GM12878 (cell line): ENCODE data around the gene FAM111B. TPM values are rescaled to one million over a fixed set of nuclear protein-coding genes. Genes with fewer than 3 reads are reported as not detected.

Source experiments
- BMI1 ChIP-seq: fragments of 450-650 bp; IDR thresholded peaks from 2 replicates; pipeline ENCODE4 v1.6.1; 2016; ENCODE audit warnings: mild to moderate bottlenecking, moderate library complexity, borderline replicate concordance
- CHD2 ChIP-seq: IDR thresholded peaks from 2 replicates; pipeline ENCODE4 v1.6.1; 2011; ENCODE audit warnings: low read depth, low read length, improper control_type of control experiment, borderline replicate concordance
- CTCF ChIP-seq, 3 experiments: IDR thresholded peaks in 2 of 3; conservative IDR thresholded peaks in 1 of 3; 2 replicates each; pipeline ENCODE4 v1.5.1; 2011; ENCODE audit warnings: low read depth in 3 of 3, low read length in 3 of 3, mild to moderate bottlenecking in 3 of 3, control low read depth in 2 of 3, moderate library complexity in 2 of 3, inconsistent platforms in 1 of 3, mixed read lengths in 1 of 3; ENCODE audit not compliant: control insufficient read depth in 2 of 3, insufficient read depth in 1 of 3; ENCODE audit errors: extremely low read depth in 1 of 3
- ELK1 ChIP-seq: IDR thresholded peaks from 2 replicates; pipeline ENCODE4 v1.6.1; 2012; ENCODE audit warnings: low read depth, low read length, improper control_type of control experiment
- EP300 ChIP-seq, 2 experiments: fragments of 150-350 bp in 1 of 2; IDR thresholded peaks; 2 replicates each; pipeline ENCODE4 v1.6.1; 2011 to 2012; ENCODE audit warnings: low read depth in 2 of 2, low read length in 2 of 2, borderline replicate concordance in 1 of 2, improper control_type of control experiment in 1 of 2, inconsistent platforms in 1 of 2; ENCODE audit not compliant: control insufficient read depth in 1 of 2
- FOXK2 ChIP-seq: fragments of 450-650 bp; IDR thresholded peaks from 2 replicates; pipeline ENCODE4 v1.6.1; 2017; ENCODE audit warnings: mild to moderate bottlenecking, moderate library complexity
- HSF1 ChIP-seq: fragments of 150-350 bp; IDR thresholded peaks from 2 replicates; pipeline ENCODE4 v1.6.1; 2014; ENCODE audit warnings: mild to moderate bottlenecking, low read depth, low read length
- LARP7 ChIP-seq: fragments of 450-650 bp; IDR thresholded peaks from 2 replicates; pipeline ENCODE4 v1.6.1; 2017; ENCODE audit warnings: mild to moderate bottlenecking
- MTA2 ChIP-seq: fragments of 450-650 bp; IDR thresholded peaks from 2 replicates; pipeline ENCODE4 v1.6.1; 2016; ENCODE audit warnings: low read depth, mild to moderate bottlenecking, moderate library complexity
- NFYB ChIP-seq: IDR thresholded peaks from 2 replicates; pipeline ENCODE4 v1.6.1; 2011; ENCODE audit warnings: low read depth, mild to moderate bottlenecking, low read length, improper control_type of control experiment, moderate library complexity; ENCODE audit not compliant: insufficient read depth
- PBX3 ChIP-seq: IDR thresholded peaks from 2 replicates; pipeline ENCODE4 v1.6.1; 2011; ENCODE audit warnings: mild to moderate bottlenecking, low read depth, low read length, moderate library complexity; ENCODE audit not compliant: insufficient replicate concordance
- POLR2AphosphoS2 ChIP-seq: IDR thresholded peaks from 2 replicates; pipeline ENCODE4 v1.6.1; 2011; ENCODE audit warnings: low read depth, mild to moderate bottlenecking, low read length, improper control_type of control experiment, moderate library complexity
- POLR2AphosphoS5 ChIP-seq: IDR thresholded peaks from 2 replicates; pipeline ENCODE4 v1.6.1; 2011; ENCODE audit warnings: mild to moderate bottlenecking, low read length, inconsistent platforms
- POU2F2 ChIP-seq: IDR thresholded peaks from 3 replicates; pipeline ENCODE4 v1.6.1; 2011; ENCODE audit warnings: low read depth, mild to moderate bottlenecking, low read length, borderline replicate concordance
- RAD51 ChIP-seq: fragments of 450-650 bp; IDR thresholded peaks from 2 replicates; pipeline ENCODE4 v1.6.1; 2016; ENCODE audit warnings: moderate library complexity, mild to moderate bottlenecking, inconsistent platforms
- SRF ChIP-seq, 2 experiments: IDR thresholded peaks; 2 replicates each; pipeline ENCODE4 v1.6.1; 2011; ENCODE audit warnings: low read depth in 2 of 2, low read length in 2 of 2, mild to moderate bottlenecking in 1 of 2, moderate library complexity in 1 of 2
- STAT1 ChIP-seq: fragments of 450-650 bp; conservative IDR thresholded peaks from 2 replicates; pipeline ENCODE4 v1.6.1; 2014; ENCODE audit warnings: antibody characterized with exemption, mild to moderate bottlenecking
- WRNIP1 ChIP-seq: IDR thresholded peaks from 2 replicates; pipeline ENCODE4 v1.6.1; 2011; ENCODE audit warnings: low read depth, low read length, improper control_type of control experiment, borderline replicate concordance
- YY1 ChIP-seq: IDR thresholded peaks from 2 replicates; pipeline ENCODE4 v1.6.1; 2011; ENCODE audit warnings: low read depth, mild to moderate bottlenecking, low read length
- ZBTB11 ChIP-seq: fragments of 450-650 bp; formaldehyde crosslinking; IDR thresholded peaks from 2 replicates; pipeline ENCODE4 v1.5.0; 2022; ENCODE audit warnings: mild to moderate bottlenecking, missing genetic modification characterization
- polyA plus RNA-seq, 11 experiments: library from polyadenylated mRNA; depleted of rRNA in 4 of 11; unstranded in 6 of 11; stranded (reverse) in 5 of 11; fragments of >200 nt; fragmentation: Nextera tagmentation in 4 of 11; fragmentation: Illumina TruSeq in 1 of 11; extraction: Ambion mirVana in 4 of 11; extraction: Trizol in 1 of 11; gene quantifications; 1 replicate in 1 of 11; 2 replicates in 10 of 11; pipeline versions ENCODE4 v1.2.1 to v1.2.3, GENCODE V29; 2011 to 2016; ENCODE audit warnings: inconsistent platforms in 2 of 11, missing spikeins in 2 of 11, low read depth in 1 of 11
- total RNA-seq, 4 experiments: library from RNA; depleted of rRNA in 3 of 4; stranded (reverse); fragments of >200 nt in 3 of 4; fragmentation: Illumina TruSeq in 1 of 4; extraction: Trizol in 1 of 4; gene quantifications; 2 replicates each; pipeline versions ENCODE4 v1.2.1 to v1.2.3, GENCODE V29; 2013 to 2021

Gene FAM111B
- total and polyA plus RNA-seq, 10 of the 15 experiments (the other 5 are each of a cell fraction or from before 2014, with no cell fraction given) = 35.9 to 97.2 (median 62.1) TPM

GRCh38 chr11:59172345-59173079 lies 65.5 kb downstream of the FAM111B start (continued):
- TF ChIP-seq PBX3 (no peak), HSF1 (no peak), MTA2 (peak; percentile 62), STAT1 (no peak), EP300 (IDR thresholded peaks at IDR 0.05; ENCODE audit: borderline replicate concordance in 1 of 2, control insufficient read depth in 1 of 2, low read depth in 2 of 2, low read length in 2 of 2) (0 out of 4 replicates have a peak, but pooled peaks of 1 of the 2 experiments have one; percentile 37), POLR2AphosphoS2 (0 out of 2 replicates have a peak, but pooled peaks have one; percentile 58), POLR2AphosphoS5 (peak; percentile 95), SRF (IDR thresholded peaks at IDR 0.05; ENCODE audit: low read depth in 2 of 2, low read length in 2 of 2) (no peak), ZBTB11 (no peak), NFYB (no peak), YY1 (peak; percentile 26; the same call in 1 of the 2 replicates), WRNIP1 (no peak), RAD51 (no peak), POU2F2 (peak; percentile 96), FOXK2 (no peak), BMI1 (no peak), LARP7 (peak; percentile 43), CTCF (IDR thresholded peaks at IDR 0.05 in 2 of 3, conservative IDR thresholded peaks at IDR 0.05 in 1 of 3; ENCODE audit: control insufficient read depth in 2 of 3, extremely low read depth in 1 of 3, insufficient read depth in 1 of 3, low read depth in 3 of 3, low read length in 3 of 3) (no peak), ELK1 (no peak), CHD2 (0 out of 2 replicates have a peak, but pooled peaks have one; percentile 11)
